Adrenal gland (tissue), 12 donors: ENCODE data around the gene SLC36A4. TPM values are rescaled to one million over a fixed set of nuclear protein-coding genes. Genes with fewer than 3 reads are reported as not detected.

Experiments used
- DNase-seq, 7 donors: peaks; one replicate each; pipeline ENCODE4 v3.0.0-alpha.2; 2019 to 2020
- H3K27ac ChIP-seq, 5 donors: fragments of 200-600 bp; sonication (generic) in 4 of 5; 1 replicate in 3 of 5; 2 replicates in 2 of 5; pipeline versions ENCODE4 v1.5.1 to v1.8.0; 2016 to 2020; ENCODE audit warnings: mild to moderate bottlenecking in 1 of 5
- H3K27me3 ChIP-seq: fragments of 200-600 bp; 2 replicates; pipeline ENCODE4 v1.8.0; 2021
- H3K36me3 ChIP-seq, 2 donors: fragments of 200-600 bp; replicated peaks in 1 of 2; 1 replicate in 1 of 2; 2 replicates in 1 of 2; pipeline versions ENCODE4 v1.5.1 to v1.8.0; 2018 to 2022
- H3K4me1 ChIP-seq, 2 donors: fragments of 200-600 bp; replicated peaks in 1 of 2; 1 replicate in 1 of 2; 2 replicates in 1 of 2; pipeline versions ENCODE4 v1.5.1 to v1.8.0; 2018 to 2021
- H3K4me3 ChIP-seq, 4 donors: fragments of 200-600 bp; sonication (generic) in 3 of 4; one replicate each; pipeline ENCODE4 v1.5.1; 2016 to 2018
- H3K9me3 ChIP-seq, 3 donors: fragments of 200-600 bp; sonication (generic) in 1 of 3; replicated peaks in 1 of 3; 1 replicate in 2 of 3; 2 replicates in 1 of 3; pipeline versions ENCODE4 v1.5.1 to v1.8.0; 2016 to 2021
- CTCF ChIP-seq, 6 experiments: fragments of 450-650 bp in 4 of 6; fragments of 200-600 bp in 2 of 6; sonication (generic) in 1 of 6; IDR thresholded peaks; 1 replicate in 5 of 6; 2 replicates in 1 of 6; pipeline versions ENCODE4 v1.5.1 to v1.8.0; 2016 to 2021; ENCODE audit warnings: antibody characterized with exemption in 6 of 6, mild to moderate bottlenecking in 2 of 6, moderate library complexity in 1 of 6
- POLR2A ChIP-seq, 2 donors: fragments of 450-650 bp; IDR thresholded peaks; one replicate each; pipeline ENCODE4 v1.6.1; 2017; ENCODE audit warnings: antibody characterized with exemption in 2 of 2, mild to moderate bottlenecking in 2 of 2, moderate library complexity in 1 of 2
- whole genome bisulfite sequencing, 4 donors: extraction: QIAGEN DNeasy Blood & Tissue Kit in 2 of 4; methylation state at CpG; one replicate each; pipeline versions ENCODE4 v1.1.5 to v1.1.7; 2013 to 2017; 5-methylcytosine and 5-hydroxymethylcytosine counted together
- intact Hi-C, 2 donors: fragments of 100-400 bp; cut with DNase I; formaldehyde crosslinking; loops; one replicate each; pipeline versions ENCODE4 v1.14.1 to v1.15.0; 2022 to 2023
- polyA plus RNA-seq, 3 donors: library from polyadenylated mRNA; stranded (reverse); fragments of 200-250 nt in 2 of 3; fragments of 350-450 nt in 1 of 3; fragmentation: Illumina TruSeq in 1 of 3; extraction: RNeasy Lipid Tissue Mini Kit (QIAGEN cat#74804) in 1 of 3; gene quantifications; one replicate each; pipeline ENCODE4 v1.2.3, GENCODE V29; 2013 to 2014
- total RNA-seq, 9 donors: library from RNA; depleted of rRNA in 4 of 9; stranded (reverse); fragments of >200 nt in 4 of 9; fragments of 120-200 nt in 1 of 9; fragmentation: NEBNext Ultra II Directional in 1 of 9; extraction: Animal tissue kit (Norgen Biotek cat#: 25700) in 1 of 9; gene quantifications; one replicate each; pipeline versions ENCODE4 v1.1.0 to v1.2.4, GENCODE V29; 2013 to 2023
- donor health status: healthy with polysubstance abuse.
- donor health status: Bipolar disorder and iron deficiency.
- donor health status: DM: yes; HTN: yes; CAD: no.
- donor health status: DM: no; HTN: no; CAD: no.
- donor health status: DM: no; HTN: no; CAD: no.
- donor health status: DM: yes; HTN: yes; CAD: no.

The SLC36A4 gene
- total and polyA plus RNA-seq, 12 donors: 4.6 to 24.0 (median 12.0) TPM

- no peak for TF ChIP-seq CTCF (IDR thresholded peaks at IDR 0.05)
- TF ChIP-seq POLR2A (IDR thresholded peaks at IDR 0.05): no peak
- Histone ChIP-seq H3K9me3 (no peaks in the 10 kb centered on the region), H3K27me3 (no peaks in the 10 kb centered on the region), H3K4me1 (no peaks in the 10 kb centered on the region), H3K36me3 (no peaks in the 10 kb centered on the region), H3K27ac (no peak overlapping the region), H3K4me3 (no peak overlapping the region)
- no peak for DNase-seq
- intact Hi-C loops: no loop called here
These were observed 54.6 kb downstream of the SLC36A4 start for GRCh38 chr11:93143186-93143585.

- H3K36me3 ChIP-seq: no peaks in the 10 kb centered on the region
- intact Hi-C loops: no loop called here
- WGBS, 4 donors: 89 to 92% (median 91%) methylated on average over 4 of the region's 4 CpGs
- H3K4me1 ChIP-seq: no peaks in the 10 kb centered on the region
- H3K4me3 ChIP-seq: no peak overlapping the region
- TF ChIP-seq POLR2A (IDR thresholded peaks at IDR 0.05) (no peak), CTCF (IDR thresholded peaks at IDR 0.05) (no peak)
- H3K9me3 ChIP-seq: no peaks in the 10 kb centered on the region
- no peaks in the 10 kb centered on the region for H3K27me3 ChIP-seq
- DNase-seq: no peak
- H3K27ac ChIP-seq: no peak overlapping the region
These were observed 64.2 kb downstream of the SLC36A4 start for GRCh38 chr11:93133488-93134109.

GRCh38 chr11:93132836-93133235 is 65.0 kb downstream of the SLC36A4 start:
- no peaks in the 10 kb centered on the region for H3K36me3 ChIP-seq
- intact Hi-C loops: no loop called here
- H3K27me3 ChIP-seq: no peaks in the 10 kb centered on the region
- WGBS, 4 donors: 39 to 88% (median 62%) methylated on average over 1 of the region's 1 CpG
- no peak overlapping the region for H3K4me3 ChIP-seq
- DNase-seq: no peak
- TF ChIP-seq POLR2A (IDR thresholded peaks at IDR 0.05): no peak
- no peak for TF ChIP-seq CTCF (IDR thresholded peaks at IDR 0.05)
- H3K9me3 ChIP-seq: no peaks in the 10 kb centered on the region
- no peak overlapping the region for H3K27ac ChIP-seq
- H3K4me1 ChIP-seq: no peaks in the 10 kb centered on the region

- Histone ChIP-seq H3K27me3 (no peaks in the 10 kb centered on the region), H3K36me3 (no peaks in the 10 kb centered on the region), H3K9me3 (no peaks in the 10 kb centered on the region), H3K4me3 (no peak overlapping the region), H3K27ac (no peak overlapping the region), H3K4me1 (no peaks in the 10 kb centered on the region)
- intact Hi-C loops: no loop called here
- no peak for DNase-seq
- 45 to 58% (median 53%) methylated on average over 2 of the region's 2 CpGs for WGBS, 4 donors
- no peak for TF ChIP-seq CTCF (IDR thresholded peaks at IDR 0.05)
- TF ChIP-seq POLR2A (IDR thresholded peaks at IDR 0.05): no peak
These were observed 66.1 kb downstream of the SLC36A4 start for GRCh38 chr11:93131709-93132108.
